Loucy (cell line): ENCODE data around the gene CPAMD8.

Experiments used
- H2AFZ ChIP-seq: fragments of 200-600 bp; sonication (generic); 2 replicates; pipeline ENCODE4 v1.6.0; 2016; ENCODE audit warnings: antibody characterized with exemption, mild to moderate bottlenecking, low read length, moderate library complexity
- H3F3A ChIP-seq: fragments of 200-600 bp; 2 replicates; pipeline ENCODE4 v1.6.0; 2016; ENCODE audit warnings: antibody characterized with exemption, low read depth, mild to moderate bottlenecking
- H3K27me3 ChIP-seq: fragments of 200-600 bp; sonication (generic); 2 replicates; pipeline ENCODE4 v1.6.1; 2014; ENCODE audit warnings: low read length, mild to moderate bottlenecking; ENCODE audit not compliant: insufficient read depth, poor library complexity, severe bottlenecking
- H3K36me3 ChIP-seq: fragments of 200-600 bp; sonication (generic); 2 replicates; pipeline ENCODE4 v1.6.1; 2016; ENCODE audit warnings: low read length; ENCODE audit not compliant: insufficient read depth
- H3K4me1 ChIP-seq: fragments of 200-600 bp; sonication (generic); 2 replicates; pipeline ENCODE4 v1.5.1; 2014; ENCODE audit warnings: low read length, mild to moderate bottlenecking; ENCODE audit not compliant: insufficient read depth, poor library complexity, severe bottlenecking
- H3K4me2 ChIP-seq: fragments of 200-600 bp; sonication (generic); 2 replicates; pipeline ENCODE4 v1.6.0; 2014; ENCODE audit warnings: antibody characterized with exemption, low read length, low read depth, mild to moderate bottlenecking; ENCODE audit not compliant: poor library complexity, severe bottlenecking
- H3K4me3 ChIP-seq: fragments of 200-600 bp; sonication (generic); 2 replicates; pipeline ENCODE4 v1.5.1; 2014; ENCODE audit warnings: low read length, mild to moderate bottlenecking, mixed read lengths; ENCODE audit not compliant: poor library complexity, severe bottlenecking
- H3K79me2 ChIP-seq: fragments of 200-600 bp; sonication (generic); 2 replicates; pipeline ENCODE4 v1.6.1; 2014; ENCODE audit warnings: low read length; ENCODE audit not compliant: insufficient read depth
- H3K9ac ChIP-seq: fragments of 200-600 bp; sonication (generic); 2 replicates; pipeline ENCODE4 v1.6.0; 2014; ENCODE audit warnings: mild to moderate bottlenecking, low read depth, low read length, moderate library complexity; ENCODE audit not compliant: poor library complexity, severe bottlenecking
- H3K9me2 ChIP-seq: fragments of 200-600 bp; sonication (generic); replicated peaks from 2 replicates; pipeline ENCODE4 v1.6.1; 2016; ENCODE audit warnings: low read depth, low read length, mixed read lengths
- H3K9me3 ChIP-seq: fragments of 200-600 bp; sonication (generic); 2 replicates; pipeline ENCODE4 v1.6.1; 2014; ENCODE audit warnings: mild to moderate bottlenecking, antibody characterized with exemption, low read length, low read depth; ENCODE audit not compliant: insufficient read depth
- H4K20me1 ChIP-seq: fragments of 200-600 bp; sonication (generic); 2 replicates; pipeline ENCODE4 v1.6.0; 2014; ENCODE audit warnings: antibody characterized with exemption, low read length, mild to moderate bottlenecking; ENCODE audit not compliant: insufficient read depth, poor library complexity, severe bottlenecking
- EZH2phosphoT487 ChIP-seq: fragments of 200-600 bp; IDR thresholded peaks from 2 replicates; pipeline ENCODE4 v1.6.1; 2018; ENCODE audit warnings: antibody characterized with exemption, mild to moderate bottlenecking, moderate library complexity, borderline replicate concordance
- TF ChIP-seq, protein P1 (sequence below): fragments of 200-600 bp; sonication (generic); conservative IDR thresholded peaks from 2 replicates; pipeline ENCODE4 v1.5.1; 2014; ENCODE audit warnings: mild to moderate bottlenecking, antibody characterized with exemption, low read length

CPAMD8 gene

DNA sequence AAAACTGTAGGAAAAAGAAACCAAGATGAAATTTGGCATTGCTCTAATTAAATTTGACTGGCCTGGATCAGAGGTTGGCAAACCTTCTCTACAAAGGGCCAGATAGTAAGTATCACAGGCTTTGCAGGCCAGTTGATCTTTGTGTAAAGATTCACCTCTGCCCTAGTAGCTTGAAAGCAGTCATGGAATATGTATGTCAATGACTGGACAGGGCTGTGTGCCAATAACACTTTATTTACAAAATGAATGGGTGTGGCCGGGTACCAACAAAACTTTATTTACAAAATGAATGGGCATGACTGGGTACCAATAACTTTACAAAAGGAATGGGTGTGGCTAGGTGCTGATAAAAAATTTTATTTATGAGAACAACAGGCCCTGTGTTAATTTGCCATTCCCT lies 177.4 kb downstream of the CPAMD8 start:
- Histone ChIP-seq H4K20me1 (no peaks in the 10 kb centered on the region), H3K36me3 (peaks cover 85% of the 10 kb centered on the region; the same call in 1 of the 2 replicates), H3K9me3 (no peaks in the 10 kb centered on the region), H3K27me3 (no peaks in the 10 kb centered on the region), H3K9me2 (no peaks in the 10 kb centered on the region), H3K4me1 (no peaks in the 10 kb centered on the region), H3K4me2 (no peak overlapping the region), H3K4me3 (no peak overlapping the region), H3K9ac (no peak overlapping the region), H3K79me2 (no peaks in the 10 kb centered on the region), H3F3A (no peaks in the 10 kb centered on the region), H2AFZ (no peak overlapping the region)
- TF ChIP-seq, protein P1, sequence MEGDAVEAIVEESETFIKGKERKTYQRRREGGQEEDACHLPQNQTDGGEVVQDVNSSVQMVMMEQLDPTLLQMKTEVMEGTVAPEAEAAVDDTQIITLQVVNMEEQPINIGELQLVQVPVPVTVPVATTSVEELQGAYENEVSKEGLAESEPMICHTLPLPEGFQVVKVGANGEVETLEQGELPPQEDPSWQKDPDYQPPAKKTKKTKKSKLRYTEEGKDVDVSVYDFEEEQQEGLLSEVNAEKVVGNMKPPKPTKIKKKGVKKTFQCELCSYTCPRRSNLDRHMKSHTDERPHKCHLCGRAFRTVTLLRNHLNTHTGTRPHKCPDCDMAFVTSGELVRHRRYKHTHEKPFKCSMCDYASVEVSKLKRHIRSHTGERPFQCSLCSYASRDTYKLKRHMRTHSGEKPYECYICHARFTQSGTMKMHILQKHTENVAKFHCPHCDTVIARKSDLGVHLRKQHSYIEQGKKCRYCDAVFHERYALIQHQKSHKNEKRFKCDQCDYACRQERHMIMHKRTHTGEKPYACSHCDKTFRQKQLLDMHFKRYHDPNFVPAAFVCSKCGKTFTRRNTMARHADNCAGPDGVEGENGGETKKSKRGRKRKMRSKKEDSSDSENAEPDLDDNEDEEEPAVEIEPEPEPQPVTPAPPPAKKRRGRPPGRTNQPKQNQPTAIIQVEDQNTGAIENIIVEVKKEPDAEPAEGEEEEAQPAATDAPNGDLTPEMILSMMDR, result no peak

DNA sequence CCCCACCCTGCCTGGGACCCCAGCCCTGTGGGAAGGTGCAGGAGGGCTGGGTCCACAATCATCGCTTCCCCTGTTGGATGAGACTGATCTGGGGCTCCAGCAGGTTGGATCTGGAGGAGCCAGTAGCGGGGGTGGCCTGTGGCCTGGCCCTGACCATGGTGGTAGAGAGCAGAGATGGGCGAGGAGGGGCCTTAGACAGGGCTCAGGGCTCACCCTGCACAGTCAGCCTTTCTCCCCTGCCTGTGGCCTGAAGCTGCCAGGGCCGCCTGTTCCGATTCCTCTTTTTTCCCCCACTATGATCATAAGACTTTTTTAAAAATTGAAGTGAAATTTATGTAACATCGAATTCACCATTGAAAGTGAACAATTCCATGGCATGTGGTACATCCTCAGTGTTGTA lies 179.2 kb downstream of the CPAMD8 start:
- H3K4me3 ChIP-seq, result no peak overlapping the region
- no peak for TF ChIP-seq EZH2phosphoT487
- TF ChIP-seq, protein P1, result no peak
- H2AFZ ChIP-seq, result no peak overlapping the region
- H3K27me3 ChIP-seq, result no peaks in the 10 kb centered on the region
- H3K4me1 ChIP-seq, result no peaks in the 10 kb centered on the region
- no peak overlapping the region for H3K4me2 ChIP-seq
- H4K20me1 ChIP-seq, result no peaks in the 10 kb centered on the region
- no peak overlapping the region for H3K9ac ChIP-seq
- peaks cover 79% of the 10 kb centered on the region; the same call in 1 of the 2 replicates for H3K36me3 ChIP-seq
- H3K9me3 ChIP-seq, result no peaks in the 10 kb centered on the region
- no peaks in the 10 kb centered on the region for H3K9me2 ChIP-seq
- no peaks in the 10 kb centered on the region for H3F3A ChIP-seq
- H3K79me2 ChIP-seq, result no peaks in the 10 kb centered on the region

DNA sequence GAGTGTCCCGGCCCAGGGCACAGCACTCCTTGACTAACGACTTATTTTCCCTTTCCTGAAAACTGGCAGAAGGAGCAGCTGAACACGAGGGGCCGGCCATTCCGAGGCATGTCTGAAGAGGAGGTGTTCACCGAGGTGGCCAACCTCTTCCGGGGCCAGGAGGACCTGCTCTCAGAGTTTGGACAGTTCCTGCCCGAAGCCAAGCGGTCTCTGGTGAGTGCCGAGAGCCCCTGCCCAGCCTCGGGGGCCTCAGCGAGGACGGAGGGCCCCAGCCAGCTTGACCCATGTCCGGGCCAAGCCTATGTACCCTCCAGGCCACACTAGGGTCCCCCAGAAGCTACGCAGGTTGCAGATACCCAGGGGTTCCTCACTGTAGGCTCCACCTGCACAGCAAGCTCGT lies 179.7 kb downstream of the CPAMD8 start:
- peaks cover 79% of the 10 kb centered on the region; the same call in 1 of the 2 replicates for H3K36me3 ChIP-seq
- TF ChIP-seq, protein P1, result no peak
- TF ChIP-seq EZH2phosphoT487, result no peak
- H2AFZ ChIP-seq, result no peak overlapping the region
- H3K4me1 ChIP-seq, result no peaks in the 10 kb centered on the region
- no peaks in the 10 kb centered on the region for H3K79me2 ChIP-seq
- H3F3A ChIP-seq, result no peaks in the 10 kb centered on the region
- H3K9ac ChIP-seq, result no peak overlapping the region
- H3K4me3 ChIP-seq, result no peak overlapping the region
- no peaks in the 10 kb centered on the region for H3K27me3 ChIP-seq
- H3K9me3 ChIP-seq, result no peaks in the 10 kb centered on the region
- H3K9me2 ChIP-seq, result no peaks in the 10 kb centered on the region
- no peak overlapping the region for H3K4me2 ChIP-seq
- H4K20me1 ChIP-seq, result no peaks in the 10 kb centered on the region
